K562 (cell line): ENCODE data around the gene ZNF154. TPM values are rescaled to one million over a fixed set of nuclear protein-coding genes. Genes with fewer than 3 reads are reported as not detected.

Source experiments
- ARID4B ChIP-seq: sonication (generic); formaldehyde crosslinking; IDR thresholded peaks from 2 replicates; pipeline ENCODE4 v1.8.0; 2022; ENCODE audit warnings: mild to moderate bottlenecking, missing genetic modification reagents
- HMGN3 ChIP-seq: IDR thresholded peaks from 2 replicates; pipeline ENCODE4 v1.6.1; 2011; ENCODE audit warnings: borderline replicate concordance, low read depth, mild to moderate bottlenecking, mixed read lengths, low read length; ENCODE audit not compliant: insufficient read length; ENCODE audit errors: extremely low read depth
- POLR2A ChIP-seq: fragments of 450-650 bp; conservative IDR thresholded peaks from 2 replicates; pipeline ENCODE4 v1.6.1; 2016
- POLR2G ChIP-seq: fragments of 200-400 bp; formaldehyde crosslinking; IDR thresholded peaks from 2 replicates; pipeline ENCODE4 v1.6.1; 2017; ENCODE audit warnings: low read depth, mild to moderate bottlenecking, antibody characterized with exemption, low read length, moderate library complexity
- TOE1 ChIP-seq, 2 experiments: fragments of 450-650 bp in 1 of 2; sonication (generic) in 1 of 2; formaldehyde crosslinking in 1 of 2; IDR thresholded peaks; 2 replicates each; pipeline versions ENCODE4 v1.7.1 to v1.8.0; 2016 to 2022; ENCODE audit warnings: borderline replicate concordance in 2 of 2, mild to moderate bottlenecking in 2 of 2, antibody characterized with exemption in 1 of 2, inconsistent platforms in 1 of 2, low read depth in 1 of 2, missing genetic modification reagents in 1 of 2, moderate library complexity in 1 of 2
- ZBTB40 ChIP-seq, 2 experiments: fragments of 450-650 bp in 1 of 2; sonication (generic) in 1 of 2; formaldehyde crosslinking in 1 of 2; IDR thresholded peaks; 2 replicates each; pipeline versions ENCODE4 v1.7.1 to v1.9.0; 2016 to 2022; ENCODE audit warnings: inconsistent platforms in 1 of 2, mild to moderate bottlenecking in 1 of 2, missing genetic modification reagents in 1 of 2
- polyA plus RNA-seq, 8 experiments: library from polyadenylated mRNA; depleted of rRNA in 4 of 8; stranded (reverse) in 5 of 8; unstranded in 3 of 8; fragments of >200 nt; fragmentation: Nextera tagmentation in 2 of 8; fragmentation: Illumina TruSeq in 1 of 8; extraction: Ambion mirVana in 2 of 8; extraction: Trizol in 1 of 8; gene quantifications; 2 replicates each; pipeline versions ENCODE4 v1.2.1 to v1.2.3, GENCODE V29; 2011 to 2014; ENCODE audit warnings: inconsistent platforms in 1 of 8, missing spikeins in 1 of 8
- total RNA-seq, 7 experiments: library from RNA; depleted of rRNA in 6 of 7; stranded (reverse); fragments of >200 nt in 6 of 7; fragmentation: Illumina TruSeq in 2 of 7; extraction: Trizol in 2 of 7; gene quantifications; 2 replicates each; pipeline versions ENCODE4 v1.2.1 to v1.2.3, GENCODE V29; 2011 to 2021; ENCODE audit warnings: low replicate concordance in 1 of 7

ZNF154 gene
- total and polyA plus RNA-seq, 9 of the 15 experiments (the other 6 are each of a cell fraction or from before 2014, with no cell fraction given): 0.06 to 0.11 (median 0.07) TPM; not detected in 6

- TF ChIP-seq TOE1 (IDR thresholded peaks at IDR 0.05; ENCODE audit: borderline replicate concordance) (no peak), TOE1 (CRISPR knock-in tag; IDR thresholded peaks at IDR 0.05; ENCODE audit: borderline replicate concordance, low read depth) (no peak), ZBTB40 (IDR thresholded peaks at IDR 0.05) (peak; percentile 97), ZBTB40 (CRISPR knock-in tag; IDR thresholded peaks at IDR 0.05) (no peak), ARID4B (peak; percentile 54; the same call in 1 of the 2 replicates), POLR2A (peak; percentile 87), HMGN3 (peak; percentile 13), POLR2G (peak; percentile 75)
Measured at GRCh38 chr19:57746580-57747471, 37.8 kb upstream of the ZNF154 start, which contains the start of gene ZNF776 (continued).
